H9 (cell line): ENCODE measurements around the gene UBFD1. TPM values are rescaled to one million over a fixed set of nuclear protein-coding genes. Genes with fewer than 3 reads are reported as not detected.

Experiments
- DNase-seq: peaks from one replicate; pipeline ENCODE4 v3.0.0-alpha.2; 2017
- H2AFZ ChIP-seq: one replicate; pipeline ENCODE4 v1.6.1; 2013; ENCODE audit warnings: mild to moderate bottlenecking, low read length, control low read depth, moderate library complexity
- H2AK5ac ChIP-seq: 2 replicates; pipeline ENCODE4 v1.6.1; 2013; ENCODE audit warnings: low read length, control low read depth, mixed read lengths; ENCODE audit not compliant: insufficient read length
- H2BK120ac ChIP-seq: one replicate; pipeline ENCODE4 v1.6.1; 2013; ENCODE audit warnings: low read depth, mild to moderate bottlenecking, low read length, control low read depth, inconsistent platforms; ENCODE audit not compliant: poor library complexity, severe bottlenecking
- H2BK12ac ChIP-seq: 2 replicates; pipeline ENCODE4 v1.6.1; 2013; ENCODE audit warnings: low read length, control low read depth, mixed read lengths, low read depth; ENCODE audit not compliant: insufficient read length
- H2BK15ac ChIP-seq: 2 replicates; pipeline ENCODE4 v1.6.1; 2013; ENCODE audit warnings: low read depth, low read length, control low read depth
- H2BK20ac ChIP-seq: one replicate; pipeline ENCODE4 v1.6.1; 2013; ENCODE audit warnings: low read depth, mild to moderate bottlenecking, low read length, control low read depth, inconsistent platforms; ENCODE audit not compliant: poor library complexity, severe bottlenecking
- H2BK5ac ChIP-seq: 2 replicates; pipeline ENCODE4 v1.6.1; 2013; ENCODE audit warnings: low read length, control low read depth, mixed read lengths; ENCODE audit not compliant: insufficient read length
- H3K14ac ChIP-seq: 2 replicates; pipeline ENCODE4 v1.6.1; 2013; ENCODE audit warnings: low read length, control low read depth; ENCODE audit not compliant: insufficient read depth
- H3K18ac ChIP-seq: 2 replicates; pipeline ENCODE4 v1.6.1; 2013; ENCODE audit warnings: low read depth, mild to moderate bottlenecking, mixed read lengths, low read length, control low read depth; ENCODE audit not compliant: insufficient read length
- H3K23ac ChIP-seq: 2 replicates; pipeline ENCODE4 v1.6.1; 2013; ENCODE audit warnings: low read length, control low read depth, mixed read lengths, low read depth; ENCODE audit not compliant: insufficient read length
- H3K23me2 ChIP-seq: 2 replicates; pipeline ENCODE4 v1.6.1; 2013; ENCODE audit warnings: low read depth, mild to moderate bottlenecking, mixed read lengths, low read length, control low read depth; ENCODE audit not compliant: insufficient read length, poor library complexity, severe bottlenecking
- H3K27ac ChIP-seq: 2 replicates; pipeline ENCODE4 v1.5.1; 2013; ENCODE audit warnings: low read length, control low read depth, mixed read lengths, low read depth; ENCODE audit not compliant: insufficient read length
- H3K27me3 ChIP-seq: 2 replicates; pipeline ENCODE4 v1.6.1; 2013; ENCODE audit warnings: low read length, control low read depth, inconsistent platforms; ENCODE audit not compliant: insufficient read depth
- H3K4ac ChIP-seq: 2 replicates; pipeline ENCODE4 v1.6.1; 2013; ENCODE audit warnings: low read depth, mild to moderate bottlenecking, control low read depth, inconsistent platforms, low read length, moderate library complexity
- H3K4me1 ChIP-seq: 2 replicates; pipeline ENCODE4 v1.6.1; 2013; ENCODE audit warnings: low read length, control low read depth, inconsistent platforms; ENCODE audit not compliant: insufficient read depth
- H3K4me2 ChIP-seq: 2 replicates; pipeline ENCODE4 v1.6.1; 2013; ENCODE audit warnings: low read length, control low read depth, mixed read lengths; ENCODE audit not compliant: insufficient read length, insufficient read depth
- H3K56ac ChIP-seq: 2 replicates; pipeline ENCODE4 v1.6.1; 2013; ENCODE audit warnings: low read depth, mild to moderate bottlenecking, mixed read lengths, low read length, control low read depth; ENCODE audit not compliant: insufficient read length
- H3K79me1 ChIP-seq: 2 replicates; pipeline ENCODE4 v1.6.1; 2013; ENCODE audit warnings: low read depth, mild to moderate bottlenecking, moderate library complexity, low read length, control low read depth, inconsistent platforms; ENCODE audit not compliant: insufficient read depth, poor library complexity, severe bottlenecking
- H3K79me2 ChIP-seq: 2 replicates; pipeline ENCODE4 v1.6.1; 2013; ENCODE audit warnings: low read length, control low read depth, inconsistent platforms; ENCODE audit not compliant: insufficient read depth
- H3K9ac ChIP-seq: 2 replicates; pipeline ENCODE4 v1.6.1; 2013; ENCODE audit warnings: low read length, control low read depth, mixed read lengths; ENCODE audit not compliant: insufficient read length; ENCODE audit errors: extremely low read depth
- H3K9me3 ChIP-seq: one replicate; pipeline ENCODE4 v1.6.1; 2013; ENCODE audit warnings: low read depth, low read length, inconsistent platforms; ENCODE audit not compliant: control insufficient read depth
- H3T11ph ChIP-seq: one replicate; pipeline ENCODE4 v1.6.1; 2013; ENCODE audit warnings: mild to moderate bottlenecking, low read length, control low read depth, inconsistent platforms
- H4K20me1 ChIP-seq: one replicate; pipeline ENCODE4 v1.6.1; 2013; ENCODE audit not compliant: control insufficient read depth, insufficient read length, insufficient read depth
- H4K5ac ChIP-seq: 2 replicates; pipeline ENCODE4 v1.6.1; 2013; ENCODE audit warnings: low read depth, mild to moderate bottlenecking, mixed read lengths, low read length, control low read depth; ENCODE audit not compliant: insufficient read length
- H4K8ac ChIP-seq: replicated peaks from 2 replicates; pipeline ENCODE4 v1.6.1; 2013; ENCODE audit warnings: low read length, control low read depth, mixed read lengths, low read depth; ENCODE audit not compliant: insufficient read length
- H4K91ac ChIP-seq: 2 replicates; pipeline ENCODE4 v1.6.1; 2013; ENCODE audit warnings: low read depth, mild to moderate bottlenecking, moderate library complexity, mixed read lengths, low read length, control low read depth; ENCODE audit not compliant: insufficient read length
- H3K27ac Mint-ChIP-seq, 3 experiments: 2 replicates in 2 of 3; 3 replicates in 1 of 3; pipeline ENCODE4 v1.8.0; 2020 to 2021; ENCODE audit warnings: mixed read lengths in 3 of 3, mild to moderate bottlenecking in 1 of 3, moderate library complexity in 1 of 3
- H3K27me3 Mint-ChIP-seq: 2 replicates; pipeline ENCODE4 v1.8.0; 2021; ENCODE audit warnings: low read depth, mild to moderate bottlenecking, moderate library complexity, mixed read lengths
- H3K36me3 Mint-ChIP-seq, 3 experiments: 2 replicates in 2 of 3; 3 replicates in 1 of 3; pipeline ENCODE4 v1.8.0; 2020 to 2021; ENCODE audit warnings: low read depth in 3 of 3, mixed read lengths in 3 of 3; ENCODE audit not compliant: insufficient read depth in 1 of 3
- H3K4me1 Mint-ChIP-seq, 2 experiments: 2 replicates each; pipeline ENCODE4 v1.8.0; 2020; ENCODE audit warnings: mixed read lengths in 2 of 2
- H3K4me3 Mint-ChIP-seq, 2 experiments: 2 replicates in 1 of 2; 3 replicates in 1 of 2; pipeline ENCODE4 v1.8.0; 2020 to 2021; ENCODE audit warnings: mild to moderate bottlenecking in 2 of 2, mixed read lengths in 2 of 2, moderate library complexity in 1 of 2
- H3K9me3 Mint-ChIP-seq, 2 experiments: 2 replicates in 1 of 2; 3 replicates in 1 of 2; pipeline ENCODE4 v1.8.0; 2020; ENCODE audit warnings: mild to moderate bottlenecking in 2 of 2, mixed read lengths in 2 of 2, moderate library complexity in 1 of 2
- WGBS: extraction: QIAGEN DNeasy Blood & Tissue Kit; methylation state at CpG from one replicate; pipeline ENCODE4 v1.1.7; 2013; ENCODE audit warnings: missing lambda C conversion rate, low lambda C conversion rate, mixed read lengths; ENCODE audit not compliant: insufficient read length; ENCODE audit errors: extremely low coverage; 5-methylcytosine and 5-hydroxymethylcytosine counted together
- total RNA-seq: library from RNA; stranded (reverse); gene quantifications from 2 replicates; pipeline ENCODE4 v1.2.1, GENCODE V29; 2021
- TF ChIP-seq, protein P1 (sequence below): fragments of 200-600 bp; sonication (generic); conservative IDR thresholded peaks from 3 replicates; pipeline ENCODE4 v1.8.0; 2021; ENCODE audit warnings: antibody characterized with exemption, mild to moderate bottlenecking

UBFD1 gene
- total RNA-seq, 1 experiment from 2014 or later, result 107 TPM

DNA sequence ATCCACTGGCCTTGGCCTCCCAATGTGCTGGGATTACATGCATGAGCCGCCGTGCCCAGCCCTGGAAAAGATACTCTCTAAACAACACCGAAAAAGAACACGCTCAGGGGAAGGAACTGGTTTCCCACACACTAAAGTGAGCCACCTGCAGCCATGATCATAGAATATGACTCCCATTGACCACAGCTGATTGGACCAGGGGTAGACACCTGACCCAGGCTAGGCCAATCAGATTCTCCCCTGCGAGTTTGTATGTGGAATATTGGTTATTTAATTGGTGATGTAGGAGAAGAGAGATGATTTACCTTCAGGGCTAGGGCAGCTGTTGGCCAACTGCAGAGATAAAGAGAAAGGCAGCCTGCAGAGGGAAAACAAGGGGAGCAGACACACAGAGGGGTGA lies 38.2 kb upstream of the UBFD1 start:
- WGBS, result no CpG with 5 or more reads among the region's 5 CpGs
- Histone ChIP-seq H3K23ac (no peak overlapping the region), H2BK5ac (no peak overlapping the region), H3K79me2 (no peaks in the 10 kb centered on the region), H3K14ac (no peak overlapping the region), H3K9ac (no peak overlapping the region), H3K18ac (no peak overlapping the region), H3K4me2 (no peak overlapping the region), H4K91ac (no peak overlapping the region), H3K27me3 (no peaks in the 10 kb centered on the region), H2AFZ (no peak overlapping the region), H4K20me1 (no peaks in the 10 kb centered on the region), H2BK20ac (no peak overlapping the region), H2BK120ac (no peak overlapping the region), H3K4ac (no peak overlapping the region), H4K8ac (no peak overlapping the region), H4K5ac (no peak overlapping the region), H2AK5ac (no peak overlapping the region), H3K27ac (no peak overlapping the region), H3K56ac (no peak overlapping the region), H2BK12ac (no peak overlapping the region), H3K79me1 (no peaks in the 10 kb centered on the region), H3K23me2 (no peaks in the 10 kb centered on the region), H3T11ph (no peak overlapping the region), H3K4me1 (no peaks in the 10 kb centered on the region), H2BK15ac (no peak overlapping the region), H3K9me3 (no peaks in the 10 kb centered on the region)
- Mint-ChIP-seq H3K4me1 (no peaks in the 10 kb centered on the region), H3K36me3 (peaks cover 25 to 68% (median 47%) of the 10 kb centered on the region in 3 experiments), H3K9me3 (no peaks in the 10 kb centered on the region; a peak in 1 of 5 replicates), H3K27me3 (no peaks in the 10 kb centered on the region), H3K27ac (0 out of 7 replicates have a peak overlapping the region, but pooled peaks of 1 of the 3 experiments have one; percentile 39), H3K4me3 (no peak overlapping the region)
- TF ChIP-seq, protein P1, sequence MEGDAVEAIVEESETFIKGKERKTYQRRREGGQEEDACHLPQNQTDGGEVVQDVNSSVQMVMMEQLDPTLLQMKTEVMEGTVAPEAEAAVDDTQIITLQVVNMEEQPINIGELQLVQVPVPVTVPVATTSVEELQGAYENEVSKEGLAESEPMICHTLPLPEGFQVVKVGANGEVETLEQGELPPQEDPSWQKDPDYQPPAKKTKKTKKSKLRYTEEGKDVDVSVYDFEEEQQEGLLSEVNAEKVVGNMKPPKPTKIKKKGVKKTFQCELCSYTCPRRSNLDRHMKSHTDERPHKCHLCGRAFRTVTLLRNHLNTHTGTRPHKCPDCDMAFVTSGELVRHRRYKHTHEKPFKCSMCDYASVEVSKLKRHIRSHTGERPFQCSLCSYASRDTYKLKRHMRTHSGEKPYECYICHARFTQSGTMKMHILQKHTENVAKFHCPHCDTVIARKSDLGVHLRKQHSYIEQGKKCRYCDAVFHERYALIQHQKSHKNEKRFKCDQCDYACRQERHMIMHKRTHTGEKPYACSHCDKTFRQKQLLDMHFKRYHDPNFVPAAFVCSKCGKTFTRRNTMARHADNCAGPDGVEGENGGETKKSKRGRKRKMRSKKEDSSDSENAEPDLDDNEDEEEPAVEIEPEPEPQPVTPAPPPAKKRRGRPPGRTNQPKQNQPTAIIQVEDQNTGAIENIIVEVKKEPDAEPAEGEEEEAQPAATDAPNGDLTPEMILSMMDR, result no peak
- DNase-seq, result no peak
